ENCODE data around the gene RABEP1.

The RABEP1 gene

GRCh38 chr17:5282642-5283217 is 646 bp downstream of the RABEP1 start:
- no peak for DNase-seq

- DNase-seq: no peak
These were observed 1.7 kb downstream of the RABEP1 start for GRCh38 chr17:5283571-5284315.

- DNase-seq: no peak
These were observed 2.6 kb downstream of the RABEP1 start for GRCh38 chr17:5284681-5285080.

- DNase-seq: no peak
These were observed 4.8 kb downstream of the RABEP1 start for GRCh38 chr17:5286846-5287245.

GRCh38 chr17:5291683-5292350 is 9.7 kb downstream of the RABEP1 start:
- no peak for DNase-seq

GRCh38 chr17:5297245-5297644 is 15.2 kb downstream of the RABEP1 start:
- DNase-seq: no peak

GRCh38 chr17:5299383-5299782 is 17.3 kb downstream of the RABEP1 start:
- no peak for DNase-seq

- DNase-seq: no peak
These were observed 22.6 kb downstream of the RABEP1 start for GRCh38 chr17:5304636-5305035.

GRCh38 chr17:5309851-5310250 is 27.8 kb downstream of the RABEP1 start:
- no peak for DNase-seq

GRCh38 chr17:5325851-5326250 is 43.8 kb downstream of the RABEP1 start:
- DNase-seq: no peak

GRCh38 chr17:5329784-5330557 is 47.9 kb downstream of the RABEP1 start:
- DNase-seq: no peak

GRCh38 chr17:5330981-5331380 is 48.9 kb downstream of the RABEP1 start:
- DNase-seq: no peak

GRCh38 chr17:5331506-5331905 is 49.4 kb downstream of the RABEP1 start:
- no peak for DNase-seq

GRCh38 chr17:5344914-5345313 is 62.8 kb downstream of the RABEP1 start:
- DNase-seq: no peak

GRCh38 chr17:5352681-5353289 is 70.7 kb downstream of the RABEP1 start:
- DNase-seq: no peak

- no peak for DNase-seq
These were observed 72.2 kb downstream of the RABEP1 start for GRCh38 chr17:5354310-5354709.

GRCh38 chr17:5354886-5355415 is 72.9 kb downstream of the RABEP1 start:
- no peak for DNase-seq

GRCh38 chr17:5355421-5356129 is 73.5 kb downstream of the RABEP1 start:
- peak in 1 of 2 experiments; percentile 1 for DNase-seq

GRCh38 chr17:5361426-5361825 is 79.3 kb downstream of the RABEP1 start:
- DNase-seq: no peak

- DNase-seq: no peak
These were observed 80.2 kb downstream of the RABEP1 start for GRCh38 chr17:5362162-5362811.

GRCh38 chr17:5364156-5364555 is 82.1 kb downstream of the RABEP1 start:
- DNase-seq: no peak

- DNase-seq: no peak
These were observed 82.6 kb downstream of the RABEP1 start for GRCh38 chr17:5364696-5365095.

All from NCI-H187 (cell line).